ENCODE data around the gene TNKS2.

- TF ChIP-seq CTCF (IDR thresholded peaks at IDR 0.05; ENCODE audit: low read length) (no peak), EZH2 (IDR thresholded peaks at IDR 0.05; ENCODE audit: borderline replicate concordance, low read length) (no peak)
These were observed 85.6 kb downstream of the TNKS2 start for GRCh38 chr10:91883549-91884444.
